ENCODE results near the gene GPRC5C. TPM values are rescaled to one million over a fixed set of nuclear protein-coding genes. Genes with fewer than 3 reads are reported as not detected.
A peak's percentile ranks its signal among the peaks of the same experiment; 100 is the strongest.

Gene GPRC5C
- total and polyA plus RNA-seq, 2 of the 8 experiments (the other 6 are each of a cell fraction or from before 2014, with no cell fraction given) = 18.3 to 55.8 TPM

DNA sequence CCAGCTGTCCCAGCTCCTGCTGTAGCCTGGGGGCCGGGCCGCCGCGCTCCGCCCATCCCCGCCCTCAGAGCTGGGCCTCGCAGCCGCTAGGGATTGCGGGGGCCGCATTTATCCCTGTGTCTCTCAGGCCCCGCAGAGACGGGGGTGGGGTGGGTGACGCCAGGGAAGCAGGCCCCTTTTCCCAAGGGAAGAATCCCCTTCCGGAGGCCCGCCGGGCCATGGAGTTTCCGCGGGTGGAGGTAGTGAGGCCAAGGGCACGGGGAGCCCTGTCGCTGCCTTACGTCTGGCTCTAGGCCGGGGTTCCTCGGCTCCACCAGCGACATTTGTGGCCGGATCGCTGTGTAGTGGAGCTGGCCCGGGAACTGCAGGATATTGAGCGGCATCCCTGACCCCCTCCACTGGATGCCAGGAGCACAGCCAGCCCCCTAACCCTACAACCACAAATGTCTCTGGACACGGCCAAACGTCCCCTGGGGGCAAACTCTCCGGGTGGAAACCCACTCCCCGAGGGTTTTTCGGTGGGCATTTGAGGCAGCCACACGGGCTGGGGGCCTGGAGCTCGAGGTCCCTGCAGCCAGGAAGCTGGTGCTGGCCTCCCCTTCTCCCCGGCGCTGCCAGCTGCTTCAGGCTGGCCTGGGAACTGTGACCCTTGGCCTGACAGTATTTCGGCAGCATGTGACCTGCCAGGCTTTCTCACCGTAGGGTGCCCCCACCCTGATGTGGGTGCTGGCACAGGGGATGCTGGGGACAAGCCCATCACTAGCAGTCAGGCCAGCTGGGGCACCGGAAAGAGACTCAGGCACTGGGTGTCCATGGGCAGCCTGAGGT, 22.5 kb downstream of the GPRC5C start:
- peaks cover 3 to 37% (median 29%) of the 10 kb centered on the region in 4 experiments for H3K4me1 ChIP-seq (replicated peaks in 1 of 4; ENCODE audit: control insufficient read depth in 3 of 4, insufficient read depth in 4 of 4, low read length in 3 of 4)
- H3K18ac ChIP-seq (ENCODE audit: extremely low read depth, low read length) = peak overlapping the region; percentile 81
- no peak overlapping the region for H2BK120ac ChIP-seq (replicated peaks; ENCODE audit: low read depth, low read length)
- H2BK12ac ChIP-seq (ENCODE audit: low read depth, low read length) = peak overlapping the region; percentile 92; the same call in 1 of the 2 replicates
- H2BK5ac ChIP-seq (ENCODE audit: low read depth, low read length) = peak overlapping the region; percentile 87; the same call in 1 of the 2 replicates
- H3K23me2 ChIP-seq (ENCODE audit: low read depth, low read length) = peaks cover 11% of the 10 kb centered on the region; the same call in 1 of the 2 replicates
- 16% methylated on average over 35 of the region's 40 CpGs; no CpG with 5 or more reads in 1 of the 2 experiments for WGBS, 2 experiments (ENCODE audit: extremely low coverage in 1 of 2, insufficient coverage in 1 of 2, insufficient read length in 1 of 2, insufficient replicate concordance in 2 of 2, low coverage in 1 of 2, low lambda C conversion rate in 2 of 2, missing lambda C conversion rate in 1 of 2)
- peak overlapping the region; percentile 86 for H4K91ac ChIP-seq (replicated peaks; ENCODE audit: insufficient read length, low read length)
- no peak overlapping the region for H3K14ac ChIP-seq (ENCODE audit: insufficient read length)
- H3K36me3 ChIP-seq (ENCODE audit: control insufficient read depth in 2 of 4, insufficient read depth in 4 of 4, low read length in 3 of 4) = no peaks in the 10 kb centered on the region
- H3K79me1 ChIP-seq (ENCODE audit: low read depth, low read length) = no peaks in the 10 kb centered on the region
- peak overlapping the region; percentile 84 for H4K8ac ChIP-seq (ENCODE audit: extremely low read depth, insufficient read depth, low read length)
- no peak overlapping the region for H3K27ac ChIP-seq (ENCODE audit: low read depth, low read length)
- peaks cover 0 to 16% (median 11%) of the 10 kb centered on the region in 4 experiments; a peak in 6 of 7 replicates for H3K27me3 ChIP-seq (replicated peaks in 1 of 4; ENCODE audit: control insufficient read depth in 3 of 4, extremely low read depth in 1 of 4, insufficient read depth in 3 of 4, low read length in 3 of 4)
- H3K56ac ChIP-seq (replicated peaks; ENCODE audit: insufficient read length, low read depth, low read length) = peak overlapping the region; percentile 32
- ChIA-PET CTCF (ENCODE audit: partially characterized antibody) (interaction anchor here (0.6 to 8.2 kb wide), 15 partner anchors 10 to 186 kb away, joined by 3 to 93 read pairs (median 7); partner anchors contain the start of genes BTBD17 and CD300A), POLR2A (ENCODE audit: partially characterized antibody) (interaction anchor here (0.6 to 3.2 kb wide), 9 partner anchors 10 to 249 kb away, joined by 3 to 22 read pairs (median 5); partner anchors contain the start of gene BTBD17)
- peak overlapping the region; percentile 26 to 59 (median 48) for H3K4me3 ChIP-seq (ENCODE audit: extremely low read depth in 1 of 4, insufficient read depth in 2 of 4, low read depth in 3 of 4, low read length in 4 of 4)
- H2BK15ac ChIP-seq (ENCODE audit: low read length) = no peak overlapping the region
- peak overlapping the region; percentile 90 for H2BK20ac ChIP-seq (ENCODE audit: low read length)
- no peak overlapping the region; a peak in 2 of 7 replicates for H3K9ac ChIP-seq (replicated peaks in 1 of 4; ENCODE audit: extremely low read depth in 1 of 4, low read depth in 3 of 4, low read length in 3 of 4)
- no peak overlapping the region for H3K23ac ChIP-seq (ENCODE audit: insufficient read length)
- H3K9me3 ChIP-seq (ENCODE audit: insufficient read depth in 2 of 2, low read depth in 1 of 2, low read length in 1 of 2) = no peaks in the 10 kb centered on the region
- no peak for FAIRE-seq
- no peaks in the 10 kb centered on the region for H3K79me2 ChIP-seq (ENCODE audit: control insufficient read depth in 1 of 2, insufficient read depth in 2 of 2, low read length in 2 of 2)
- H4K5ac ChIP-seq (ENCODE audit: insufficient read length, low read depth, low read length) = peak overlapping the region; percentile 55
- H2AFZ ChIP-seq (ENCODE audit: low read length) = no peak overlapping the region; the same call in 1 of the 2 replicates
- H3K4me2 ChIP-seq (ENCODE audit: insufficient read depth in 1 of 2, low read depth in 2 of 2, low read length in 2 of 2) = peak overlapping the region; percentile 84 to 95
- H4K20me1 ChIP-seq (replicated peaks in 1 of 2; ENCODE audit: control insufficient read depth in 1 of 2, insufficient read depth in 2 of 2, low read length in 2 of 2) = peaks cover 2 to 4% of the 10 kb centered on the region in 2 experiments
- DNase-seq (ENCODE audit: low read depth in 1 of 2, low spot score in 2 of 2) = peak in 1 of 2 experiments; percentile 64
- peak overlapping the region; percentile 85 for H3K4ac ChIP-seq (replicated peaks; ENCODE audit: insufficient read length, low read depth, low read length)
- no peak overlapping the region for H2AK5ac ChIP-seq (ENCODE audit: low read depth, low read length)
- TF ChIP-seq KDM5A (IDR thresholded peaks at IDR 0.05; ENCODE audit: low read length) = no peak
- TF ChIP-seq, protein P1, sequence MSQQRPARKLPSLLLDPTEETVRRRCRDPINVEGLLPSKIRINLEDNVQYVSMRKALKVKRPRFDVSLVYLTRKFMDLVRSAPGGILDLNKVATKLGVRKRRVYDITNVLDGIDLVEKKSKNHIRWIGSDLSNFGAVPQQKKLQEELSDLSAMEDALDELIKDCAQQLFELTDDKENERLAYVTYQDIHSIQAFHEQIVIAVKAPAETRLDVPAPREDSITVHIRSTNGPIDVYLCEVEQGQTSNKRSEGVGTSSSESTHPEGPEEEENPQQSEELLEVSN (IDR thresholded peaks at IDR 0.05) = no peak
- 0 out of 2 replicates have a peak, but pooled peaks have one; percentile 44 for TF ChIP-seq TCF12 (IDR thresholded peaks at IDR 0.05; ENCODE audit: low read depth, low read length)
- TF ChIP-seq, protein P2, sequence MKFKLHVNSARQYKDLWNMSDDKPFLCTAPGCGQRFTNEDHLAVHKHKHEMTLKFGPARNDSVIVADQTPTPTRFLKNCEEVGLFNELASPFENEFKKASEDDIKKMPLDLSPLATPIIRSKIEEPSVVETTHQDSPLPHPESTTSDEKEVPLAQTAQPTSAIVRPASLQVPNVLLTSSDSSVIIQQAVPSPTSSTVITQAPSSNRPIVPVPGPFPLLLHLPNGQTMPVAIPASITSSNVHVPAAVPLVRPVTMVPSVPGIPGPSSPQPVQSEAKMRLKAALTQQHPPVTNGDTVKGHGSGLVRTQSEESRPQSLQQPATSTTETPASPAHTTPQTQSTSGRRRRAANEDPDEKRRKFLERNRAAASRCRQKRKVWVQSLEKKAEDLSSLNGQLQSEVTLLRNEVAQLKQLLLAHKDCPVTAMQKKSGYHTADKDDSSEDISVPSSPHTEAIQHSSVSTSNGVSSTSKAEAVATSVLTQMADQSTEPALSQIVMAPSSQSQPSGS (IDR thresholded peaks at IDR 0.05; ENCODE audit: low read length) = no peak
- no peak for TF ChIP-seq JUN (IDR thresholded peaks at IDR 0.05; ENCODE audit: low read depth, low read length)
- TF ChIP-seq, protein P3, sequence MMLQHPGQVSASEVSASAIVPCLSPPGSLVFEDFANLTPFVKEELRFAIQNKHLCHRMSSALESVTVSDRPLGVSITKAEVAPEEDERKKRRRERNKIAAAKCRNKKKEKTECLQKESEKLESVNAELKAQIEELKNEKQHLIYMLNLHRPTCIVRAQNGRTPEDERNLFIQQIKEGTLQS (IDR thresholded peaks at IDR 0.05; ENCODE audit: insufficient read depth, low read depth, low read length) = no peak
- TF ChIP-seq MAFK (IDR thresholded peaks at IDR 0.05; ENCODE audit: low read depth, low read length) = no peak
- no peak for TF ChIP-seq SP4 (IDR thresholded peaks at IDR 0.05; ENCODE audit: low read length)
